ENCODE data around the gene PLXDC2. TPM values are rescaled to one million over a fixed set of nuclear protein-coding genes. Genes with fewer than 3 reads are reported as not detected.
A peak's percentile ranks its signal among the peaks of the same experiment; 100 is the strongest.

The PLXDC2 gene
- total and polyA plus RNA-seq, 2 donors (not counting 1 experiment from before 2014, with no cell fraction given): 4.2 to 5.1 TPM

DNA sequence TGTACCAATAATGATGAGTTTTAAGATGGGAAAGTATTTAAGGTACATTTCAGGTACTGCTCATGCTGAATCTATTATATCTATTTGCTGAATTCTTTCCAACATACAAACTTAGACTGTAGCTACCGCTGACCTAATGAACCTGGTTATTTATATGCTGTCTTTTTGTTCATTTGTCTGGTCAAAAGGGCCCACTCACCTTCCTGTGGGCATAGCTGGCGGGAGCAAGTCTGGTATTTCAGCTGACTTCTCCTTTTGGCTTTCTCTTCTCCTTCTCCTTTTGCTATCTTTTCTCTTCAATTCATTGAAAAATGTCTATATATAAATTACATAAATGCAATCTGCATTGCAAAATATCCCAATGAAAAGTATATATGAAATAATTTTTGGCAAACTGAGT lies 9.5 kb downstream of the PLXDC2 start:
- Histone ChIP-seq H3K9me3 (ENCODE audit: control insufficient read depth, insufficient read depth, low read depth, low read length) (no peaks in the 10 kb centered on the region), H3K27ac (ENCODE audit: insufficient read depth, low read length) (no peak overlapping the region), H3K4me3 (replicated peaks in 1 of 4; ENCODE audit: control extremely low read depth in 1 of 4, insufficient read depth in 1 of 4, low read depth in 3 of 4, low read length in 4 of 4) (no peak overlapping the region), H3K36me3 (ENCODE audit: control insufficient read depth, insufficient read depth, low read length) (no peaks in the 10 kb centered on the region), H3K4me2 (ENCODE audit: extremely low read depth, insufficient read depth, low read length) (no peak overlapping the region), H2AFZ (ENCODE audit: low read length) (no peak overlapping the region), H3K9ac (ENCODE audit: insufficient read depth, low read length) (no peak overlapping the region), H3K4me1 (ENCODE audit: control insufficient read depth, extremely low read depth, insufficient read depth, low read length) (no peaks in the 10 kb centered on the region), H3K79me2 (ENCODE audit: control insufficient read depth, insufficient read depth, low read length) (no peaks in the 10 kb centered on the region), H4K20me1 (ENCODE audit: control insufficient read depth, extremely low read depth, insufficient read depth, low read length) (no peaks in the 10 kb centered on the region), H3K27me3 (ENCODE audit: control insufficient read depth, insufficient read depth, low read length) (no peaks in the 10 kb centered on the region)
- DNase-seq (ENCODE audit: low read depth in 2 of 2): no peak
- TF ChIP-seq, protein P1, sequence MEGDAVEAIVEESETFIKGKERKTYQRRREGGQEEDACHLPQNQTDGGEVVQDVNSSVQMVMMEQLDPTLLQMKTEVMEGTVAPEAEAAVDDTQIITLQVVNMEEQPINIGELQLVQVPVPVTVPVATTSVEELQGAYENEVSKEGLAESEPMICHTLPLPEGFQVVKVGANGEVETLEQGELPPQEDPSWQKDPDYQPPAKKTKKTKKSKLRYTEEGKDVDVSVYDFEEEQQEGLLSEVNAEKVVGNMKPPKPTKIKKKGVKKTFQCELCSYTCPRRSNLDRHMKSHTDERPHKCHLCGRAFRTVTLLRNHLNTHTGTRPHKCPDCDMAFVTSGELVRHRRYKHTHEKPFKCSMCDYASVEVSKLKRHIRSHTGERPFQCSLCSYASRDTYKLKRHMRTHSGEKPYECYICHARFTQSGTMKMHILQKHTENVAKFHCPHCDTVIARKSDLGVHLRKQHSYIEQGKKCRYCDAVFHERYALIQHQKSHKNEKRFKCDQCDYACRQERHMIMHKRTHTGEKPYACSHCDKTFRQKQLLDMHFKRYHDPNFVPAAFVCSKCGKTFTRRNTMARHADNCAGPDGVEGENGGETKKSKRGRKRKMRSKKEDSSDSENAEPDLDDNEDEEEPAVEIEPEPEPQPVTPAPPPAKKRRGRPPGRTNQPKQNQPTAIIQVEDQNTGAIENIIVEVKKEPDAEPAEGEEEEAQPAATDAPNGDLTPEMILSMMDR (conservative IDR thresholded peaks at IDR 0.05 in 1 of 2, IDR thresholded peaks at IDR 0.05 in 1 of 2; ENCODE audit: low read depth in 1 of 2, low read length in 2 of 2): no peak
- no peak for TF ChIP-seq EZH2 (IDR thresholded peaks at IDR 0.05; ENCODE audit: low read length, missing control alignments)

DNA sequence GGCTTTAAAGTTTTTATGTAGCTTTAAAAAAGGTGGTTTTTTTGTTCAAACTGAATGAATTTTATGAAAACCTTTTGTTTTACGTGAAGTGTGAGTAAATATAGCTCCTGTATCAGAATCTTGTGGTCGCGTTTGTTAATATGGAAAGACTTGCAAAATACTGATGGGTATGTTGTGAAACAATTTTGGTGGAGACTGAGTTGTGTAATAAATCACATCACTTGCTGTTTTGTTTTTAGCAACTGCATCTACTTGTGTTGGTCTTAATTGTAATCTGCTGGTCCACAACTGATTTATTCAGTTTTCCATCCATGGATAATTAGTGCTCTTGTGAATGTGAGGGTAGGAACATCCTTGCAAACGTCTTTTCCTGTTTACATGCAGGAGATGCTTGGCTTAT lies 10.5 kb downstream of the PLXDC2 start:
- H3K4me3 ChIP-seq (replicated peaks in 1 of 4; ENCODE audit: control extremely low read depth in 1 of 4, insufficient read depth in 1 of 4, low read depth in 3 of 4, low read length in 4 of 4): no peak overlapping the region
- no peak overlapping the region for H3K27ac ChIP-seq (ENCODE audit: insufficient read depth, low read length)
- no peaks in the 10 kb centered on the region for H3K27me3 ChIP-seq (ENCODE audit: control insufficient read depth, insufficient read depth, low read length)
- H3K36me3 ChIP-seq (ENCODE audit: control insufficient read depth, insufficient read depth, low read length): no peaks in the 10 kb centered on the region
- peak; percentile 20 to 72 for DNase-seq (ENCODE audit: low read depth in 2 of 2)
- H3K4me2 ChIP-seq (ENCODE audit: extremely low read depth, insufficient read depth, low read length): no peak overlapping the region
- TF ChIP-seq EZH2 (IDR thresholded peaks at IDR 0.05; ENCODE audit: low read length, missing control alignments): no peak
- TF ChIP-seq, protein P1 (conservative IDR thresholded peaks at IDR 0.05 in 1 of 2, IDR thresholded peaks at IDR 0.05 in 1 of 2; ENCODE audit: low read depth in 1 of 2, low read length in 2 of 2): no peak
- H3K4me1 ChIP-seq (ENCODE audit: control insufficient read depth, extremely low read depth, insufficient read depth, low read length): no peaks in the 10 kb centered on the region
- H3K79me2 ChIP-seq (ENCODE audit: control insufficient read depth, insufficient read depth, low read length): no peaks in the 10 kb centered on the region
- H3K9me3 ChIP-seq (ENCODE audit: control insufficient read depth, insufficient read depth, low read depth, low read length): no peaks in the 10 kb centered on the region
- no peak overlapping the region for H2AFZ ChIP-seq (ENCODE audit: low read length)
- no peak overlapping the region for H3K9ac ChIP-seq (ENCODE audit: insufficient read depth, low read length)
- H4K20me1 ChIP-seq (ENCODE audit: control insufficient read depth, extremely low read depth, insufficient read depth, low read length): no peaks in the 10 kb centered on the region

DNA sequence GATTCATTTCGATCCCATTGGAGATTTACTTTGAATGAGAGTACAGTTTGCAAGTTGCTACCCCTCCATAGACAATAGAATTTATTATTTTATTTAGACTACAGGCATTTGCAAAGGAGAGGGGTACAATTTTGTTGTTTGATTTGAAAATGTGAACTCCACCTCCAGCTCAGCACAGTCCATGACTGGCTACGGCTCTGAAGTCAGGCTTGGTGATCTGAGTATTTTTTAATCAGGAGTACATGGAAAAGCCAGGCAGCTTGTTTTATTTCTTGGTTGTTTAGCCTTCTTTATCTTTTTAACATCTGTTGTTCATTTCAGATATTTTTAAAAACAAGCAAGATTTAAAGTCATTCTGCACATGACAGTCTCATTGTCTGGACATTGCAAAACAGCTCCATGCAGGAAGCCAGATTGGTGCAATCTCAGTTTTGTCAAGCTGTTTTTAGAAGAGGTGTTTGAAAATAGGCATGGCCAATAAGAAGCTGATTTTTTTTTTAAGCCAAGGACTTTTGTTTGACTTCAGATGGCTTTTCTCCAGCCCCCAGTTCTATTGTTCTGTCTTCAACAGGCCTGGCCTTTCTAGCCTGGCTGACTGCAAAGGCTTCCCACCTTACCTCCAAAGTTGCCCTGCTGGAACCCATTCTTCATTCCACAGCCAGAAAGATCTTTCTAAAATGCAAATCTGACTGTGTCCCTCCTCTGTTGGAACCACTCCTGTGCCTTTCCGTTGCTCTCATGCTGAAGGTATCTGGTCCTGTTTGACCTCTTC lies 12.2 kb downstream of the PLXDC2 start:
- H3K9me3 ChIP-seq (ENCODE audit: control insufficient read depth, insufficient read depth, low read depth, low read length): no peaks in the 10 kb centered on the region
- H2AFZ ChIP-seq (ENCODE audit: low read length): no peak overlapping the region
- no peak overlapping the region for H3K4me2 ChIP-seq (ENCODE audit: extremely low read depth, insufficient read depth, low read length)
- TF ChIP-seq, protein P1 (conservative IDR thresholded peaks at IDR 0.05 in 1 of 2, IDR thresholded peaks at IDR 0.05 in 1 of 2; ENCODE audit: low read depth in 1 of 2, low read length in 2 of 2): no peak
- TF ChIP-seq EZH2 (IDR thresholded peaks at IDR 0.05; ENCODE audit: low read length, missing control alignments): no peak
- no peaks in the 10 kb centered on the region for H3K4me1 ChIP-seq (ENCODE audit: control insufficient read depth, extremely low read depth, insufficient read depth, low read length)
- no peak overlapping the region for H3K9ac ChIP-seq (ENCODE audit: insufficient read depth, low read length)
- no peak overlapping the region for H3K4me3 ChIP-seq (replicated peaks in 1 of 4; ENCODE audit: control extremely low read depth in 1 of 4, insufficient read depth in 1 of 4, low read depth in 3 of 4, low read length in 4 of 4)
- no peaks in the 10 kb centered on the region for H4K20me1 ChIP-seq (ENCODE audit: control insufficient read depth, extremely low read depth, insufficient read depth, low read length)
- no peaks in the 10 kb centered on the region for H3K36me3 ChIP-seq (ENCODE audit: control insufficient read depth, insufficient read depth, low read length)
- H3K79me2 ChIP-seq (ENCODE audit: control insufficient read depth, insufficient read depth, low read length): no peaks in the 10 kb centered on the region
- no peak overlapping the region for H3K27ac ChIP-seq (ENCODE audit: insufficient read depth, low read length)
- no peaks in the 10 kb centered on the region for H3K27me3 ChIP-seq (ENCODE audit: control insufficient read depth, insufficient read depth, low read length)
- DNase-seq (ENCODE audit: low read depth in 2 of 2): peak in 1 of 2 donors; percentile 48
